HG02981 (cell line): ENCODE measurements around the gene WNK2.

Source experiments
- ATAC-seq: cut with Tn5 transposase; IDR thresholded peaks from one replicate; pipeline ENCODE4 v1.9.1; 2021; ENCODE audit warnings: mild to moderate bottlenecking, moderate library complexity; ENCODE audit not compliant: unreplicated experiment

WNK2 gene

DNA sequence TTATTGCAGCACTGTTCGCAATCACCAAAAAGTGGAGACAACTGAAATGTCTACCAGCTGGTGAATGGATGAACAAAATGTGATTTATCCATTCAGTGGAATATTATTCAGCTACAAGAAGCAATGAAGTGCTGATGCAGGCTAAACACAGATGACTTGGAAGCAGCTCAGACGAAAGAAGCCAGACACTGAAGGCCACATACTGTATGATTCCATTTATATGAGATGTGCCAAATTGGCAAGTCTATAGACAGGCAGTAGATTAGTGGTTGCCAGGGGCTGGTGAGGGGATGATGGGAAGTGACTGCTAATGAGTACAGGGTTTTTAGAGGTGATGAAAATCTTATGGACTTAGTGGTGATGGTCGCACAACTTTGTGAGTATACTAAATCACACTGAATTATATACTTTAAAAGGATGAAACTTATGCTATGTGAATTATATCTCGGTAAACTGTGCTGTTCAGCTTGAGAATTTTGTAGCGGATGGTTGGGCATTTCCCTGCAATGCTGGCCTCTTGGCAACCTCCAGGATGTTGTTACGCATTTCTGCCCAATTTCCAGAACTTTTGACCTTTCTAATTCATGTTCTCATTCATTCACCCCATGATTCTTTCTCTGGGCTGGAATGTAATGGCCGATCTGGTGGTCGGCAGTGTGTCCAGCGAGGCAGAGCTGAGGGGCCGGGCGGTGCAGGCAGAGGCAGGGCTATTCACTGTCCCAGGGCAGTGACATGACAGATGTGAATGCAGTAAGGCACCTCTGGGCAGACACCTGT, 22.0 kb upstream of the WNK2 start:
- ATAC-seq, result no peak

DNA sequence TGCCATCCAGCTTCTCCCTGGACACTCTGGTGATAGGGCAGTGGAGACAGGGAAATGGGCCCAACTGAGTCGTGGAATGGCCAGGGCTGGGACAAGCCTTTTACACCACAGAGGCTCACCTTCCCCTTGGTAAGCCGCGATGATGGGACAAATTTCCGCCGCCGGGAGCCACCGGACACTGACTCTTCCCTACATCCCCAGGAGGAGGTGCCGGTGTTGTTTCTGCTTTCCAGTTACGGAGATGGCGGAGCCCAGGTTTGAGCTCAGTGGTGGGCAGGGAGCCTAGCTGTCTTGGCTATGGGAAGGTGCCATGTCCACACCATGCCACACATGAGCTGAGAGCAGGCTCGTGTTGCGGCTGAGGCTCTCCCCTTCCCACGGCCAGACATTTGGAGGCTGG, 19.9 kb upstream of the WNK2 start:
- no peak for ATAC-seq

DNA sequence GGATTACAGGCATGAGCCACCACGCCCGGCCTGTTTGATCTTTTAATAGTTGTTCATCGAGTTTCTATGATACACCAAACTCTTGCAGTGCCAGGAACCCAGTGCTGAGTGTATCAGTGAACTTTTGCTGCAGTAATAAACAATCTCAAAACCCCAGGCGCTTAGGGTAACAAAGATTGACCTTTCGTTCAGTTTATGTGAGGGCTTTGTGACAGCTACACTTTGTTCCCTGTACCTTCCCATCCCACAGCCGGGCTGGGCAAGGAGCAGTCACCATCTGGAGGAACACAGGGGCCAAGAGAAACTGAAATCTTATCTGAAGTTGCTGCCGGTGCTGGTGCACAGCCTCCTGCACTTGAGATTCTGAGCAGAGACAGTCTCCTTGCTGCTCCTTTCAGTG, 17.2 kb upstream of the WNK2 start:
- ATAC-seq, result no peak

DNA sequence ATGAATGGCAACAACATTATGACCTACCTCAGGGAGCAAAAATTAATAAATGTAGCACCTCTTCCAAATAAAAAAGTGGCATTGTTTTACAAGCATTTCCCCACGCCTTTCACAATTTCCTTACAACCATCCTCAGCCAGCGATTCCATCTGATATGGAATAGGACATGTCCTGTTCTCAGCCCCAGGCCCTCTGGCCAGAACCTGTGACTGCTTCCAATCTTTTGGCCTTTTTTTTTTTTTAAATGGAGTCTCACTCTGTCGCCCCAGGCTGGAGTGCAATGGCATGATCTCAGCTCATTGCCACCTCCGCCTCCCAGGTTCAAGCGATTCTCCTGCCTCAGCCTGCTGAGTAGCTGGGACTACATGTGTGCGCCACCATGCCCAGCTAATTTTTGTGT, 16.8 kb upstream of the WNK2 start:
- no peak for ATAC-seq

DNA sequence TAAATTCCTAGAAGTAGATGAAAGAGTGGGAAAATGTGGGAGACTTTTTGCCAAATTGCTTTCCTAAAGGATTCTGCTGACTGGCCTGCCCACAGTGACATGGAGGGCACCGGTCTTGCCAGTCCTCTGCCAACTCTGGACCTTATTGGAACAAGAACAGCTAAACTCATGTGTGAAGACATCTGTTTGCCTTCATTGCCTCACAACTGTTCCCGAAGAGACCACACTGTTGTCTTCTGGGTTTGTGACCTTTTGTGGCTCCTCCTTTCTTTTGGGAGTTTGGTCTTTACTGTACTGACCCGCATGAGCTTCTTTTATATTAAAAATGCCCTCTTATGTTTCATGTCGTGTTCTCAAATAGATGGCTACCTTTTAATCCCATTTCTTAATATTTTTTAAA, 16.1 kb upstream of the WNK2 start:
- ATAC-seq, result no peak

DNA sequence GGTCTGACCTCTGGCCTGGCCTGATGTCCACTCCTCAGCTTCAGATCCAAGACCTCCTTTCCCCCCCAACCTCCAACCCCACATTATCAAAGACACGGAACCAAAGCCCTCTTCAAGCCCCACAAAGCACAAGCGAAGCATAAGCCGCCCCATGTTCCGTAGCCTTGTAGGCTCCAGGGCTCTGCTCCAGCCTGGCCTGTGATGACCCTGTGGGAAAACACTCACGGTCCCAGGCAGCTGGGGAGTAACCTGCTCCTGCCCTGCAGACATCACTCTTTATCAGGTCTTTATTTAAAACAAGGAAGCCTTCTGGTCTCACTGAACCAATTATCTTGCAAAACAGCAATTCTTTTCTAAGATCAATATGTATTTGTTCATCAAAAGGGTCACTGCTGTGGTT, 15.4 kb upstream of the WNK2 start:
- no peak for ATAC-seq

DNA sequence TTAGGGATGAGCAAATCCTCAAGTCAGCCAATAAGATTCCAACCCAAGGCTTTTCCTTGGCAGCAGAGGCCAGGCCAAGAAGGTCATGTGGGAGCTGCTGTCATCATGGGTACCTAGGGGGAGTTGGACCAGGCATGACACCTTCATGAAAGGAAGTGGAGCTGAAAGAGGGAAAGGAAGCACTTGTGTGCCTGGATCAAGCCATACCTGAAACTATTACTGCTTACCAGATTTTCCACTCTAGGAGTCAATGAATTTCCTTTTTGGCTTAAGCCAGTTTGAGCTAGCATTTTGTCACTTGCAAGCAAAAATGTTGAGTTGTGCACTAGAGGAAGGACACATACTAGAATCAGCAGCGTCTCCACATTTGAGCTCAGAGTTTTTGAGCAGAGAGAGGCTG, 14.5 kb upstream of the WNK2 start:
- no peak for ATAC-seq

DNA sequence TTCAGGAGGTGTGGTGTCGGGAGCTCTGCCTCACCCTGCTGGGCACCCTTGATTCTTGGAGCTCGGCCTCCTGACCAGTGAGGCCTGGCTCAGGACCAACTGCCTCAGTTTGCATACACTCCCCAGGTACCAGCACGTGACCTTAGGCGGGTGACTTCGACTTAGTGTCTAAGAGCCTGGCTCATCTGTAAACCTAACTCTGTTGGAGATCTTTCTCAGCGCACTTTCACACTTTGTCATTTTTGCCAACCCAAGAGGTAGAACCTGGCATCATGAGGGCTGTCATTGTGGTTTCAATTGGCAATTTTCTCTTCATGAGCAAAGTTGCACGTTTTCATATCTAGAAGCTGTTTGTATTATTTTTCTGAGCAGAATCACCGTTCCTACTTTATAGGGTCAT, 13.4 kb upstream of the WNK2 start:
- no peak for ATAC-seq

DNA sequence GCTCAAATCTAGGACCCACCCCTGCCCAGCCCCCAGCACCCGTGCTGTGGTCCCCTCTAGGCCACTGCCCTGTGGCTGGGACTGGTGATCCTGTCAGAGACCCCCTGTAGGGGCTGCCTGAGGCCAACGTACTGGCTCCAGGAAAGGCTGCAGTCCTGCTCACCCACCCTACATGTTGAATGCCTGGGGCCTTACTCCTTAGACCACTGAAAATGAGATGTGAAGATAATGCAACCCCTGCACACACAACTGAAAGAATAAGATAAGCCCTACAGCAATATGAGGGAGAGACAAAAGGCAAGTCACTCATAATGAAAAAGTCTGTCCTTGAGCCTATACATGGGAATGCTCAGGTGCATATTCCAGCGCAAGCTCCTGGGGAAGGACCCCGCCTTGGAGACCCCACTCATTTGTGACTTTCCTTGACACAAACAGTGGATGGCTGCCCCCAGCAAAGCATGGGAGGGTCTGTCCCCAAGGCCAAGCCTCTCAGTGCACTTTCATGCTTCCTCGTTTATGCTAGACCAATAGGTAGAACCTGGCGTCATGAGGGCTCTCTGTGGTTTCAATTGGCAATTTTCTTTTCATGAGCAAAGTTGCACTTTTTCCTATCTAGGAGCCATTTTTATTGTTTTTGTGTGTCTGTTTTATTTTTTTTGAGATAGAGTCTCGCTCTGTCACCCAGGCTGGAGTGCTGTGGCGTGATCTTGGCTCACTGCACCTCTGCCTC, 12.5 kb upstream of the WNK2 start:
- no peak for ATAC-seq

DNA sequence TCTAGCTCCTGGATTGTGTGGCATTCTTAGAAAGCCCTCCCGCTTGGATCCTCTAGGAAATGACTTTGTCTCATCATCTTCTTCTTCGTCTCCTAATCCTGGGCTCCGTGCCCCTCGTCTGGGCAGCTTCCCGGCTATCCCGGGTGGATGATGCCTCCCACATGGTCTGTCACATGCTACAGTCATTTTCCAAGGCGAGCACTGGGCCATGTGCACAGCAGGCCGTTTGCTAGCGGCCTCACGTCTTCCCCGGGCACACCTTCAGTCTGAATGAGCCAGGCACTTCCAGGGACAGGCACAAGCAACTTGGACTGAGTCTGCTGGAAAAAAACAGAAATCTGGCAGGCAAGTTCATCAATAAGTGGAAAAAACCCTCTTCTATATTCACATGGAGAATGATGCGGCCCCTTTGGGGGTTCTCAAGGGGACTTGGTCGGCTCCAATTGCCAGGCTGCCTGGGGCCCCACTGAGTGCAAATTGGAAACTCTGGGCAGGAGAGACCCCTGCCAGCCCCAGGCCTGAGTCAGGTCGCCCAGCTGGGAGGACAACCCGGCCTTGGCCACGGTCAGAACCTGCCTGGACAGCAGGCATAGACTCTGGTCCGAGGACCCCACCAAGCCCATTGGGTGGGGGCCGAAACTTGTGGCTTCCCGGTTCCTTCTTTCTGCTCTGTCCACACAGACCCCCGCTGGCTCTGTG, 11.1 kb upstream of the WNK2 start:
- no peak for ATAC-seq

DNA sequence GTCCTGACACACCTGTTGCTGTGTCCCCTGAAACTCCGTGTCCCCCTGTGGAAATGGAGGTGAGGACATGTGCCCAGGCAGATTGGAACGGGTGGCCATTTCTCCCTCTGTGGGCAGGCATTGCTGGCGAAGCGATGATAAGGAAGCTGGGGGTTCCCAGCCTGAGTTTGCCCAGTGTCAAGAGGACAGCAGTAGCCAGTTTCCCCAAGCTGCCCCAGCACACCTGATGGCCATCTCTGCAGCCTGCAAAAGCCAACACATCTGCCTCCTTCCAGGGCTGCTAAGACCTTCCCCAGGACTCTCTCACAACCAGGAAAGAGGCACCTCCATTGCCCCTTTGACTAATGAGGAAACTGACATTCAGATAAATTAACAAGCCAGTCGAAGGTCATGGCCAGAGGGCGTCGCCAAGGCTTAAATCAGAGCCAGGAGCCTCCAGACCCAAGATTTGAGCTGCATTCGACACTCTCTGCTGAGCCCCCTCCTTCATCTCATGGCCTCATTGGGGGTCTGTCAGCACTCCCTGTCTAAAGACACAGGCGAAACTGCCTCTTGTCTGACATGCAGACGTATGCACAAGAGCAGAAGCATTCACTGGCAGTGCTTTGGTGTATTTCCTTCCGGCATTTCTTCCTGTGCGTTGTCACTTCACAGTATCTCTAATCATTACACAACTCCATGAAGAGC, 10.4 kb upstream of the WNK2 start:
- ATAC-seq, result no peak

DNA sequence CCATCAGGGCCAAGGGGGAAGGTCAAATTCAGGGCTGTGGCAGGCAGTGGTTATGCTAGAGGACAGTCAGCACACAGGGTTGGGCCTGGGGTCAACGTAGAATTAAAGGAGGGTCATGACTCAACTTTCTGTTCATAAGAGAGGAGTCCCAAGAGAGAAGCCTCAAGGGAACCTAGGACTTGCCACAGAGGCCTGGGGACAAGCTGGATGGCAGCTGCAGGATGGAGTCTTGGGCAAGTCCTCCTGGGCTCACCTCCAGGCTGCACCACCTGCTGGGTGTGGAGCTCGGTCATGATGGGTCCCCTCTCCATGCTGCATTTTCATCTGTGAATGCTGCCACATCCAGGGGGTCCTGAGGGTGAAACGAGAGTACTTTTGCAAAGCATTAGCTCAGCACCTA, 9.0 kb upstream of the WNK2 start:
- no peak for ATAC-seq

DNA sequence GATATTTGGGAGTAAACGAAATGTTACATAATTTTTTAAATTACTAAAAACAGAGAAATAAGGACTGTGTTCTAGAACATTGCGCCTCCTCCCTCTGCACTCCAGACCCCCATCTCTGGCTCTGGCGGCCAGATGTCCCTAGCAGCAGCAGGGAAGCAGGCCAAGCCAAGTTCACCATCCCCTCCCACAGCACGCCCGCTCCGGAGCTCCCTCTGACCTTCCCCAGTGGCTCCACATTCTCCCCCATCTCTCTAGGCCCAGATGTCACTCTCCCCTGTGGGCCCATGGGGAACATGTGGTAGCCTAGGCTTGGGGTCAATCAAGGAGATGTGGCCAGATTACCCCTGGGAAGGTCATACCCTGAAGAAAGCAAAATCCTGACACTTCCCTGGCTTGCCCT, 6.3 kb upstream of the WNK2 start:
- no peak for ATAC-seq

DNA sequence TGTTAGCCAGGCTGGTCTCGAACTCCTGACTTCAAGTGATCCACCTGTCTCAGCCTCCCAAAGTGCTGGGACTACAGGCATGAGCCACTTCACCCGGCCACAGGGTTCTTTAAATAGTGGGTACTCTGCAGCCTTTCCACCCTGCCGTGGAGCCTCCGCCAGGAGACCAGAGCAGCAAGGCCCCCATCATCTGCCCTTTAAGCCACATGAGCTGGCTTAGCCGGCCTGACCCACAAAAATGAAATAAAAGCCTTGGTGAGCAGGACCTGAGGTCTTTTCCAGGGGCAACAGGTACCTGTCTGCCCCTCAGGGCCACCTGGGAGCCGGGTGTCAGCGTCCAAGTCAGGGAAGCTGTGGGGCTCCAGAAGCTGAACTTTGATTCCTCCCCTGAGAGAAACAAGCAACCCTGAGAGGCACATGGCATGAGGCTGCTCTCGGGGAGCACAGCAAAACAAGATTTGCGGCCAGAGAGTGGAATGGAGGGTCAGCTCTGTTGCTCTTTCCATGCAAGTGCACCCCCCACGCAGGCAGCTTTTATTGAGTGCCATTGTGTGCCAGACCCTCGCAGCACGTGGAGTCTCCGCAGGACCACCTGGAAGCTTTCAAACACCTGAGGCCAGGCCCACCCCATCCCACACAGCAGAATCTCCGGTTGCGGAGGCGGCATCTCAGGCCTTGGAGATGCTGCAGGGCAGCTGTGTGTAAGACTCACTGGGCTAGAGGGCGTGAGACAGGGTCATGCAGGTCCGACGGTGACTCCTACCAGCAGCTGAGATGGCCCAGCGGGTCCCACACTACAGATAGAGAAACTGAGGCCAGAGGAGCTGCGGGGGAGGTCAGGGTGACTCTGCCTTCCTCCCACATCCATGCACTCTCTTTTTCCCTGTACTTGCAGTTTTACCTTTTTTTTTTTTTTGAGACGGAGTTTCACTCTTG, 4.8 kb upstream of the WNK2 start:
- no peak for ATAC-seq

DNA sequence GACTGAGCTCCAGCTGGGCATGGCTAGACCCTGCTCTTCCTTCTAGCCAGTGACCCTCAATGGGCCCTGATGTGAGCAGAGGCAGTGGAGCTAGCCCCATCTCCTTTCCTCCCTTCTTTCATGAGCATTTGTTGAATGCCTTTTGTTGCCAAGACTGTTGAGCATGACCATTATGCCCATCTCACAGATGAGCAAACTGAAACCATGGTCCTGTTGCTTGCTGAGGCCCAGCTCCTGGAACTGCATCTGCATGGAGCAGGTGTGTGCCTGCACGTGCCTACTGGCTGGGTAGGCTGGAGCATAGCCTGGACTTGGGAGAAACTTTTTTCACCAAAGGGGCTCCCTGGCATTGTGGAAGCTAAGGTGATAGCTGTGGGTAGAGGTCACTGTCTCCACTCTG, 3.0 kb upstream of the WNK2 start:
- ATAC-seq, result no peak

DNA sequence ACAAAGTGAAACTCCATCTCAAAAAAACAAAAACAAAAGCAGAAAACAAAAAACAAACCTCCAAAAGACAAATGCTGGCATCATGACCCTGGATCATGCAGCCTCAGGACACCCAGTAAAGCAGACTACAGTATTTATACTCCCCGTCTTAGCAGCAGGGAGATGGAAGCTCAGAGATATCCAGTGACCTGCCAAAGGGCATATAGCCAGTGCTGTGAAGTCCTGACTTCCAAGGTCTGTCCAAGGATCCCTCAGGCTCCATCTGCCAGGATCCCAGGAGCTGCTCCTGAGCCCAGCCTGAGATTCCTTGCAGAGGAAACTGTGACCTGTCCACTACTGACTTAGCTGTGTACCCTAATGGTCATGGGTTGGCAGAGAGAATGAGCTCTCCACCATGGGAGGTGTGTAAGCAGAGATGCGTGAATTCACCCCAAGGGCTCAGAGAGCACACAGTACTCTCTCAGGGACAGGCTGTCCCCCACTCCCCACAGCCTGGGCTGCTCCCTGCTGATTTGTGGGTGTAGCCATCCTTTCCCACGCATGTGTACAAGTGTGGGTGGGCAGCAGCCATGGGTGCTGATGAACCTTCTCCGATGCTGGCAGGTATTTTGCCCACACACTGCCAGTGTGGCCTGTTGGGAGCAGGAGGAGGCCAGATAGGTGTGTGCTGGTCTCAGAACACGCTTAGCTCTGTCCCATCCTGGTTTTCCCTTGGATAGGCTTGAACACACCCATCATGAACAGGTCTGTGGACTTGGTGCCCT, 2.1 kb upstream of the WNK2 start:
- ATAC-seq, result no peak

DNA sequence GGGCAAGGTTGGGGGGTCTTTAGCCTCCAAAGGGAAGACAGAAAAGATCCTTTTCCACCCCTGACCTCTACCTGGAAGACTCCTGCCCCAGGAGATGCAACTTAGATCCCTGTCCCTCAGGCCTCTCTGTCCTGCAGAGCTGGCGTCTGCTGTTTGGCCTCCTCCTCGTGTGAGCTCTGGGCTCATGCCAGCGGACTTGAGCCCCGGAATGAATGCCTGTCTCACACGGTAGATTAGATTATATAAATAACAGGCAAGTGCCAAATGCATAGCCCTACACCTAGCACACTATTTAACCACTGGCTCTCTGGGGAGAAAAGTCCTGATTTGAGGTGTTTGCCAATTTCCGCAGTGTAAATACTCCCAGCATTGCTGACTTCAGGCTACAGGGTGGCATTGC, 1.4 kb upstream of the WNK2 start:
- no peak for ATAC-seq

DNA sequence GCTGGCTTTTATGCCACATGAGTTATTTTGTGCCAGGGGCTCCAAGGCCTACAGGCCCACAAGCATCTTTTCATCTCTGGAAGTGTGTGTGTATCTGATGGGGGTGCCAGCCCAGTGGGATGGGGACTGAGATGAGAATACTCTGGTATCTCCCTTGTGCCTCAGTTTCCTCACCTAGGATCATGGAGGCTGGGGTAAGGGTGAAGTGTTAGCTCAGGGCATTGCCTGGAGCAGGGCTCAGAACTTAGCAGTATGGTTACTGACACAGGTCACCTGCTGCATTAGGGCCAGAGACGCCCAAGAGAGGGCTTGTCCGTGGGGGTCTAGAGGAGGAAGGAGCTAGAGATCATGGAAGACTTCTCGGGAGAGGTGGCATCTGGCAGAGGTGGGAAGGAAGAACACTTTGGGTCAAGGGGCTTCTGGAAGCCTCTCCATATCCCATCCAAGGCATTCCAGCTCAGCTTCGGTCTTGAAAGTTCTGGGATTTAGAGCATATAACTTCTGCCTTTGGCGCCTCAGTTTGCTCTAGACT, 742 bp upstream of the WNK2 start:
- no peak for ATAC-seq
